Activated T-helper 1 cell treated with anti-CD3 and anti-CD28 coated beads, Interleukin-2, amount 50 U/mL, for 16 hours (primary cell): ENCODE data around the gene HES3.

Experiments
- DNase-seq, 2 donors: peaks; one replicate each; pipeline ENCODE4 v3.0.0-alpha.2; 2020; ENCODE audit warnings: low read depth in 1 of 2, low spot score in 1 of 2

Gene HES3, protein sequence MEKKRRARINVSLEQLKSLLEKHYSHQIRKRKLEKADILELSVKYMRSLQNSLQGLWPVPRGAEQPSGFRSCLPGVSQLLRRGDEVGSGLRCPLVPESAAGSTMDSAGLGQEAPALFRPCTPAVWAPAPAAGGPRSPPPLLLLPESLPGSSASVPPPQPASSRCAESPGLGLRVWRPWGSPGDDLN

DNA sequence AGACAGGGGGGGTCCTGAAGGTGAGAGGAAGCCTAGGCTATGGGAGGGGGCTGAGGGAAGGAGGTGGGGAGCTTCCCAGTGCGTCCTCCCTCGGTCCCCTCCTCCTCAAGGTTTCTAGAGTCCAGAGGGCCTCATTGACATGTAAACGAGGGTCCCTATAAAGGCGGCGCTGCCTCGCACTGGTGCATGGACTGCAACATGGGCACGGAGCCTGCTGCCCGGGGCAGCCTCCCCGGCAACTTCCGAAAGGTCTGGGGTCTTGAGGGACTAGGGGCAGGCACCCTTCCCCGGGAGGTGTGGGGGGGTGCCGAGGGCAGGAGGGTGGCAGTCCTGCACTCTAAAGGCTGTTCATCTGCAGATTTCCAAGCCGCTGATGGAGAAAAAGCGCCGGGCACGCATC, at the start of gene HES3:
Gene HES3, plus strand, starts transcription at position 187 of the 400 bp plus-strand sequence. Its CDS starts 187 bp downstream, at position 374.
- no peak for DNase-seq

DNA sequence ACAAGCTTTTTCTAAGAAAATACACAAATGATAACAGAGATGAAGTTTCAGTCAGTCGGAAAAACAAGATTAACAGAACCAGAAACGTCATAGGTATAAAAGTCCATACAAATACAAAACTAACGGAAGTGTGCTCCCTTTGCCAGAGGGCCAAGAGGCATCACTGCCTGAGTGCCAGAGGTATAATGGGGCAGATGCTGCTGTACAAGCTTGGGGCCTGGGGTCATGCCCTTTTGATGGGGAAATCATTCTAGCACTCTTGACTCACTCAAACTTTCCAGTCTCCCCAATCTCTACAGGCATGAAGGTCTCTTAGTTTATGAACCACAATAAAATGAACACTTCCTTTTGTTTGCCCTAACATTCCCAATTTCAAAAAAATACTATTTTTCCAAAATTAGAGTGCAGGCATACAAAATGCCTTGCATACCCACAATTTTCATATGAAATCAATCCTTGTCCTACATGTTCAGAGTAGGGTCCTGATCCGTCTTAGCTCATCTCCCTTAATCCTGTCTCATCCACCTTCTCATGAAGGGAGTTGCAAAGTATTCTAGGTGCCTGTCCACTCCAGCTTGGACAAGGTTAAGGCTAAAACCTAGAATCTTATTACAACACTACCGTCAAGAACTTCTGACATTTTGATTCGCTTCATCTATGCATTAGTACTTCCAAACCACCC, 46.1 kb upstream of the HES3 start:
- DNase-seq: no peak

DNA sequence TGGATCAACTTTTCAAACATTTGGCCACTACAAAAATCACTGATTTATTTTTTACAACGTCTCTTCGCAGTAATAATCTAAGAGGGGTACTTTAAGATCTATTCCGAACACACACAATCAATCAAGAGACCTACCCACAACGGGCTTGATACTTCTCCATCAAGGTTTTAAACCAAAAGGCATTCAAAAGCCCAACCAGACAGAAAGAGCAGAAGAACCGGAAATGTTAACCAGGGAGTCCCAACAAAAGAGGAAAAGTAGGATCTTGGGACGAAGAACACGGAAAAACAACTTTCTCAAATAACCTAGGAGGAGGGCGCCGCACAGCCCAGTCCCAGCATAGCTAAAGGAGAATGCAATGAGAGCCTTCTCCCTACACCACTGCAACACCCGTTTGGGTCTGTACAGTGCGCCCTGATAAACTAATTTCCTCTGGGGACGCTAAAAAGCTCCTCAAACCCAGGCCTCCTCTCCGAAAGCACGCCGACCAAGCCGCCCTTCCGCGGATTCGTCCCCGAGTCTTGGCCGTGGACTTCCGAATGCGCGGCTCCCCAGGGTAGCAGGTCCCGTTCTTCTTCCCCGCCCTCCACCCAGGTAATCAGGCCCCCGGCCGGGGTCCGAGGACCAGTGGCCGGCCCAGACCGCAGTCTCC, 45.2 kb upstream of the HES3 start:
- no peak for DNase-seq

DNA sequence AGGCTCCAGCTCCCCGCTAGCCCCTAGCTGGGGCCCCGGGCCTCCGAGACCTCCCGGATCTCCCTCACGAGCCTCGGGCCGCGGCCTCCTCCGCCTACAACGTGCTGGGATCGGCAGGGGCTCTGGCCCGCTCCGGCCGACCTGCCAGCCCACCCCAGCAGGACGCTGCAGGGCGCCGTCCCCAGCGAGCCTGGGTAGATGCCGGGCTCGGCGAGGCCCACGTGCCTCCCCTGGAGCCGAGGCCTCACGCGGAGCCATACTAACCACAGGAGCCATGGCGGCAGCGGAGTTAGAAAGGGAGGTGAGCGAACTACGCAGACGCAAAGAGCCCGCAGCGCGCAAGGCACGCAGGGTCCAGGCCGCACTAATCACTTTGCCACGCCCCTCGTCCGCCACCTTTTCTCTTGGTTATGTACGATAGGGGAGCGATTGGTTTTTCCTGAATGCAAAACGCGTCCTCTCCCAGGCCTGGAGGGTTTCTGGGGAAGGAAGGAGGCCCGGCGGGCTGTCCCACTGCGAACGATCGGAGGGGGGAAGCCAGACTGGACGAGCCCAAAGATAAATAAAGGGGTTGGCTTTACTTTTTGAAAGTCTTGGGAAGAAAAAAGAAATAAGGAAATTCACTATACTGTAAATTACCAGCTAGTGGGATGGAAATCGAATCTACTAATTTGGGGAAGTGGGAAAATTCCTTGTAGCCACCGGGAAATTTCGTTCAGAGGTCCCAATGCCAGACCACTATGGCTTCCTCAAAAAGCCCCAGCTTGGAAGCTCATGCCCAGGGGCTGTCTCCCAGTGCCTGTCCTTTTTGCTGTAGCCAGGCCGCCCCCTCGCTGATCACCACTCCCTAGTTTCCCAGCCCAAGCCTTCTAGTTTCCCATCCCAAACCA, 44.4 kb upstream of the HES3 start, which contains the start of gene RPL22:
Gene RPL22, minus strand, starts transcription at position 298 of the 890 bp plus-strand sequence. Its CDS starts 22 bp downstream, at position 276.
- DNase-seq: peak; percentile 92 to 95

DNA sequence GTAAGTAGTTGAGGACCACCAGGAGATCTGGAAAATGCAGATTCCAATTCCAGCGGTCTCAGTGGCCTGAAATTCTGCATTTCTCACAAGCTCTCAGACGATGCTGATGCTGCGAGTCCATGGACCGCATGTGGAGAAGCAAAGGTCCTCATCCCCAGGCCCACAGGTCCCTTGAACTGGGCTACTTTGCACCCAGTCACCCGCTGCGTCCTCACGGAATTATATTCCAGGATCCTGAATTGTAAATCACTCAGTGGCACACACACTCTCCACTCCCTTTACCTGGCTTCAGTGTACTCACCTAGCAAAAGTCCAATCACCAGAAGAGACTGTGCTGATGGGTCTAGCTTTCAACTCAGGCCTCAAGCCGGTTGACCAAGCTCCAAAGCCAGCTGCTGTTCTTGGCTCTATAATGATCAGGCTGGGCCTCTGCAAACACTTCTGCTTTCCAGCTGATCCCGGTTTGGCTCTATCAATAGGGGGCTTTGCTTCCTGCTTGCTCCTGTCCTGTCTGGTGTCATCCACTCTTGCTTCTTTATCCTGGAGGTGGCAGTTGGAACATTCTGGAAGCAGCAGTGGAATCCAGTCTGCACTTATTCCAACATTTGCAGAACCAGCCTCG, 43.7 kb upstream of the HES3 start:
- no peak for DNase-seq

DNA sequence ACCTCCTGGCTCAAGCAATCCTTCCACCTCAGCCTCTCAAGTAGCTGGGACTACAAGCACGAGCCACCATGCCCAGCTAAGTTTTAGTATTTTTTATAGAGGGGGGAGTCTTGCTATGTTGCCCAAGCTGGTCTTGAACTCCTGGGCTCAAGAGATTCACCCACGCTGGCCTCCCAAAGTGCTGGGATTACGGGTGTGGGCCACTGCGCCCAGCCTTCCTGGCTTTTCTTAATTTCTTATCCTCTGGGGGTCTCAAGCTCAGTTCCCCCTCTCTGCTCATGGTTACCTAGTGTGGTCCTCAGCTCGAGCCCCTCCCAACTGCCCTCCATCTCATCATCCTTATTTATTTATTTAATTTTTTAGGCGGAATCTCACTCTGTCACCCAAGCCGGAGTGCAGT, 41.7 kb upstream of the HES3 start:
- no peak for DNase-seq

DNA sequence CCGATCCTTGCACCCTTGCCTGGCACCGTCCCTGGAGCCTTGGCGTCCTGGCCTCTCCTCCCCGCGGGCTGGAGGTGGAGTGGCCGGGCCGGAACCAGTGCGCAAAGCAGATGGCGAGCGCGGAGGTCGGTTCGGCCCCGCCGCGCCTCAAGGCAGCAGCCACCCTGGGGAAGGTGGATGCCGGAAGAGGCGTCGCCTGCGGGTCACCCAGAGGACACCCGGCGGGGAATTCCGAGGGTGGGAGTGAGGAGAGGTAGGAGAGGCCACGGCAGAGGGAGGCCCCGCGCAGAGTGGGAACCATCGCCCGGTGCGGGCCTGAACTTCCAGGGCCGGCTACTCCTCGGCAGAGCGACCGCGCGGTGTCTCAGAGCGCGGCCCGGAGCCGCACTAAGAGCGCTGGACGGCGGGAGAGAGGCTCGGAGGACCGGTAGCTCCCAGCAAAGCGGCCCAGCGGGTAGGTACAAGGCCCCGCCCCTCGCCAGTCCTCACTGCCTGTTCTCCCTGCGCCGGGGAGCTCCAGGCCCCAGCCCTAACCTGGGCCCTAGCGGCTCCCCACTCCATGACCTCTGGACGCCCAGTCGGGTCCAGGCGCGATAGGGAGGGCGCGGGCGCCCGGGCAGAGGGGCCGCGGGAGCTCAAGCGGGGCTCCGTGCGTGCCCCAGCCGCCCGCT, 38.0 kb upstream of the HES3 start, which contains the start of gene RNF207:
Gene RNF207, plus strand, starts transcription at position 271 of the 671 bp plus-strand sequence. CDS start 417 bp downstream, outside the sequence.
- peak in 1 of 2 donors; percentile 54 for DNase-seq

DNA sequence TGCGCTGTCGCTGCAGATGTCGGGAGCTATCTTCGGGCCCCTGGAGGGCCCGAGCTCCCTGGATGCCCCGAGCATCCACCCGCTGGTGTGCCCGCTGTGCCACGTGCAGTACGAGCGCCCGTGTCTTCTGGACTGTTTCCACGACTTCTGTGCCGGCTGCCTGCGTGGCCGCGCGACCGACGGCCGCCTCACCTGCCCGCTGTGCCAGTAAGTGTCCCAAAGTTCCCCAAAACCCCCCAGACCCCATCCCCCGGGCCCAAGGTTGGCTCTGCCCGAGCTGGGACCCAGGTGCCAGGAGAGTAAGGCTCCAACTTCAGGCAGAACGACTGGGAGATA, 37.5 kb upstream of the HES3 start:
- DNase-seq: no peak

DNA sequence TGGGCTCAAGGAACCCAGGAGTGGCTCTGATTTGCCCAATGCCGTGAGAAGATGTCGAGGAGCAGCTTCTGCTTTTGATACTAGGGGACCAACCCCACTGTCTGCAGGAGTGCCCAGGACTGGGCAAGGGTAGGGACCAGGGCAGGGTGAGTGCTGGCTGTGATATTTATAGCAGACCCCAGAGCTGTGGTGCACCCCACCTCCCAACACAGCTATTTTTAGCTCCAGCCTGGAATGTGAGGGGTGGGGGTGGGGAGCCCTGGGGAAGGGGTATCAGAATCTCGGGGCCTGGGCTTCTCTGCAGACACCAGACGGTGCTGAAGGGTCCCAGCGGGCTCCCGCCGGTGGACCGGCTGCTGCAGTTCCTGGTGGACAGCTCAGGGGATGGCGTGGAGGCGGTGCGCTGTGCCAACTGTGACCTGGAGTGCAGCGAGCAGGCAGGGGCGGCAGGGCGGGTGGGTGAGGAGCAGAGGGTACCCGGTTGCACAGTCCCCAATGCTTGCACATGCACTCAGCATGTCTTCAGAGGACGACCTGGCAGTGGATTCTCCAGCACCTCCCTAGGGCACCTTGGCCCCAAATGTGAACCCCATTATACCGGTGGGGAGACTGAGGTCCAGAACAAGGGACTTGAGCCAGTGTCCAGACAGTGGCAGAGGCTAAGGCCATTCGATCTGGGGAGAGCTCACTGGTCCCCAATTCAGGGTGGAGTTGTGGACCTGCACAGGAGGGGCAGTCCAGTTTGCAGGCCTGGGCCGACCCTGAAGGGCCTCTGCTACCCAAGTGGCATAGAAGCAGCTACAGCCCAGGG, 36.7 kb upstream of the HES3 start:
- no peak for DNase-seq

DNA sequence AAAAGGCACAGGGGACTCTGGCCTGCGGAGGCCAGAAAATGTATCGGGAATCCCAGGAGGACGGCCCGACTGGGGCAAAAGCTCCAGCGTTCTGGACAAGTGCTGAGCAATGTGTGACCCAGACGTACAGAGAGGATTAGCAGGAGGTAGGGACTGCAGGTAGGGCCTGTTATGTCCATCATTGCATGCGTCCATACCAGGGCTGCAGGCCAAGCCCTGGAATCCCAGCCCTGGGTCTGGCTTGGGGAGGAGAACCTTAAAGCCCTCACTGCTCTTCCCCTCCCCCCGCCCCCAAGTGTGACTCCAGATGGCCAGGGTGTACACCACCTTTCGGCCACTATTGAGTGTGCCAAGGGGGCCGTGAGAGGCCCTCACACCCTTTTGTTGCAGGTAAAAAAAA, 36.1 kb upstream of the HES3 start:
- DNase-seq: no peak

DNA sequence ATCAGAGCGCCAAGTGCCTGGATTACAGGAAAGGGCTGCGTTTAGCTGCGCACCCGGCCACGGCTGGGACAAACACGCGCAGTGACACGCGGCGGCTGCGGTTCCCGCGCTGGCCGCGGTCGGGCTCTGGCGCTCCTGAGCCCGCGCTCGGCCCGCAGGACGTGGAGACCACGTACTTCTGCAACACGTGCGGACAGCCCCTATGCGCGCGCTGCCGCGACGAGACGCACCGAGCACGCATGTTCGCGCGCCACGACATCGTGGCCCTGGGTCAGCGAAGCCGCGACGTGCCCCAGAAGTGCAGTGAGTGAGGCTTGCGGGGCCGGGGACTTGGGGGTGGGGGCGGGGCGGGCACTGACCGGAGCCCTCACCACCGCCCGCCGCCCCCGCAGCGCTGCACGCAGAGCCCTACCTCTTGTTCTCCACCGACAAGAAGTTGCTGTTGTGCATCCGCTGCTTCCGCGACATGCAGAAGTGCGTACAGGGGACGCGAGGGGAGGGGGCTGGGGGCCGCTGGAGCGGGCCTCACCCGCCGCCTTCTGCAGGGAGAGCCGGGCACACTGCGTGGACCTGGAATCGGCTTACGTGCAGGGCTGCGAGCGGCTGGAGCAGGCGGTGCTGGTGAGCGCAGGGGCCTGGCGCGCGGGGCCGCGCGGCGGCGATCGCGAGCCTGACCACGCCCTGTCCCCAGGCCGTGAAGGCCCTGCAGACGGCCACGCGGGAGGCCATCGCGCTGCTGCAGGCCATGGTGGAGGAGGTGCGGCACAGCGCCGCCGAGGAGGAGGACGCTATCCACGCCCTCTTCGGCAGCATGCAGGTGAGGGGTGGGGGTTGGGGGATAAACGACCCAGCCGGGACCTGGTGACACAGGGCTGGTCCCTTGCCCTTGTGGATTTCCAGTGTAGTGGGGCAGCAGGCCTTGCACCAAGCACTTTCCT, 35.0 kb upstream of the HES3 start:
- no peak for DNase-seq

DNA sequence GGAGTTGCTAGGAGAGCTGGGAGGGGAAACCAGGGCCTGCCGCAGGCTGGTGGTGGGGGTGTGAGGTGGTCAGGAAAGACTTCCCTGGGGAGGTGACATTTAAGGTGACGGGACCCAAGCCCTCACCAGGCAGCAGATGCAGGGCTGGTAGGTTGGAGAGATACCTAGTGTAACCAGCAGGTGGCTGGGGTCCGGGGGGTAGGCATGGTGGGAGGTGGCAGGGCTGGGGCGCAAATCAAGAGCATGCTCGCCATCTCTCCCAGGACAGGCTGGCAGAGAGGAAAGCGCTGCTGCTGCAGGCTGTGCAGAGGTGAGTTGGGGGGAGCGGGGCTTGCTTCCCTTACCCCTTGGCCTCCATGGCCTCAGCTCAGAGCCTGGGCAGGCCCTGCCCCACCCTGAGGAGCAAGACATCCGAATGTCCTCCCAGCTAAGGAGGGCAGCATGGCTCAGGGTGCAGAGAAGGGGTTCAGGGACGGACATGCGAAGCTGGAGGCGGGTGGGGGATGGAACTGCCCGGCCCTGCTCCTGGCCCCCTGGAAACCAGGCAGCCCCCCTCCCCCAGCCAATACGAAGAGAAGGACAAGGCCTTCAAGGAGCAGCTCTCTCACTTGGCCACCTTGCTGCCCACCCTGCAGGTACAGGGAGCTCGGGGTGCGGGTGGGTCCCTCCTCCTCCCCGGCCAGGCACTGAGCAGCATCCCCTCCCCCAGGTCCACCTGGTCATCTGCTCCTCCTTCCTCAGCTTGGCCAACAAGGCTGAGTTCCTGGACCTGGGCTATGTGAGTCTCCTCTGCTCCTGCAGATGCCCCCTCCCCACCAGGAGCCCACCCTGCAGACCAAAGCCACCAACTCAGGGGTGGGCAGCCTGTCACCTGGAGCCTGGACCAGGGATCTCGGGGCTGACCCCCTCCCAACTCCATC, 34.1 kb upstream of the HES3 start:
- no peak for DNase-seq

DNA sequence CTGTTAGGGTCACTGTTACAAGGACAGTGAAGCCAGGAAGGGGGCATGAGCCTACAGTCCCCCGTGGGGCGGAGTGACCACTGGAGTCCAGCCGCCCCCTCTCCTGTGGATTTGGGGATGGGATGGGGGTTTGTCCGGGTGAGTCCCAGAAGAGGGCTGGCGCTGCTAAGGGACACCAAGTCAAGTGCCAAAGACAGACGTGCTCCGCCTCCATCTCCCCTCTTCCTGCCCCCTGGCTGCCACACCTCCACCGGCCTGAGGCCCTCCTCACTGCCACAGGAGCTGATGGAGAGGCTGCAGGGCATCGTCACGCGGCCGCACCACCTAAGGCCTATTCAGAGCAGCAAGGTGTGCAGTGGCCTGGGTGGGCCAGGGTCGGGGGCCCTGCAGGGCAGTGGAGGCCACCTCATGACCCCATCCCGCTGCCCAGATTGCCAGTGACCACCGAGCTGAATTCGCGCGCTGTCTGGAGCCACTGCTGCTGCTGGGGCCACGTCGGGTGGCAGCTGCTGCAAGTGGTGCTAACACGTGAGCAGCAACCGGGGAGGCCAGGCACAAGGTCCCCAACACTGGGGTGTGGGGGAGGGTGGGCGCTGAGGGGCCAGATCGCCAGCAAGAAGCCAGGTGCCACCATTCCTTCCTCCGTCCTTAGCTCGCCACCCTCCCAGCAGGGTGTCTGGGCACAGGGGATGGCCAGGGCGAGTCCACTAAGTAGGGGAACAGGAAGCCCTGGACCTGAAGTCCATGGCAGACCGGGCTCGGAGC, 33.2 kb upstream of the HES3 start:
- DNase-seq: no peak

DNA sequence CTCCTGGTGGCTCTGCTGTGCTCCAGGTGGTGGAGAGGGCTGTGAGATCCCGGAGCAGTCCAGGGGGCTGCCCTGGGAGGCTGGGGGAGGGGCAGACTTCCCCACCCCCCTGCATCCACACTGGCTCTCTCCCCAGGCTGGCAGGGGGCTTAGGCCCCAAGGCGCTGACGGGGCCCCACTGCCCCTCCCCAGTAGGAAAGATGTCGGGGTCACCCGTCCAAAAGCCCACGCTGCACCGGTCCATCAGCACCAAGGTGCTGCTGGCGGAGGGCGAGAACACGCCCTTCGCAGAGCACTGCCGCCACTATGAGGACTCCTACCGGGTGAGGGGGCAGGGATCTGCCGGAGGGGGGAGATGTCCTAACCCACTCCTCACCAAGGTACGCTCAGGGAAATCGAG, 32.2 kb upstream of the HES3 start:
- DNase-seq: no peak

DNA sequence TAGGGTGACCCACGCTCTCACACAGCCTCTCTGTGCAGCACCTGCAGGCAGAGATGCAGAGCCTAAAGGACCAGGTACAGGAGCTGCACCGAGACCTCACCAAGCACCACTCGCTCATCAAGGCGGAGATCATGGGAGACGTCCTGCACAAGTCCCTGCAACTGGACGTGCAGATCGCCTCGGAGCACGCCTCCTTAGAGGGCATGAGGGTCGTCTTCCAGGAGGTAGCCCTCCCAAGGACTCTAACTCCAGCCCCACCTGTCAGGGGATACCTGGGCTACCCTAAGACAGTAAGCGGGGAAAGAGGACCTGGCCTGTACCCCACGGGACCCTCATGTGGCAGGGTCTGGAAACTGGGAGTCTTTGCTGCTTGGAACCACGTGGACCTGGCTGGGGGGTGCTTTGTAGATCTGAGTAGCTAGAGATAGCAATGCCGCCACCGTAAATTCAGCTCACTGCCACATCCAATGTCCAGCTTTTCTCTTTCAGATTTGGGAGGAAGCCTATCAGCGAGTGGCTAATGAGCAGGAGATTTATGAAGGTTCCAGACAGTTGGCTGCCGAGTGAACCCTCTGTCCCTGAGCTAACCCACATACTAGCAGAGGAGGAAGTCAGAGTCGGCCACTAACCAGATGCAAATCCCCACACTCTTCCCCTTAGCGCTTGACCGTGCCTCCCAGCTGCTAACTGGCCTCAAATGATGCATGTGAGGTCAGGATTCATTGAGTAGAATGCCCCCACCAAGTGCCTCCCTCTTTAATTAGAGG, 31.6 kb upstream of the HES3 start:
- DNase-seq: no peak
